Osteocyte (in vitro differentiated cells): ENCODE data around the gene PPP1R8. TPM values are rescaled to one million over a fixed set of nuclear protein-coding genes. Genes with fewer than 3 reads are reported as not detected.

Source experiments
- DNase-seq: peaks from one replicate; pipeline ENCODE4 v3.0.0; 2021; ENCODE audit warnings: mixed read lengths; ENCODE audit not compliant: unreplicated experiment; ENCODE audit errors: extremely low spot score
- H3K27ac Mint-ChIP-seq: one replicate; pipeline ENCODE4 v1.8.0; 2021; ENCODE audit warnings: mild to moderate bottlenecking, mixed read lengths; ENCODE audit not compliant: unreplicated experiment
- H3K27me3 Mint-ChIP-seq: one replicate; pipeline ENCODE4 v1.8.0; 2021; ENCODE audit warnings: mixed read lengths; ENCODE audit not compliant: unreplicated experiment
- H3K36me3 Mint-ChIP-seq: one replicate; pipeline ENCODE4 v1.8.0; 2021; ENCODE audit warnings: mixed read lengths; ENCODE audit not compliant: unreplicated experiment
- H3K4me1 Mint-ChIP-seq: one replicate; pipeline ENCODE4 v1.8.0; 2021; ENCODE audit warnings: mixed read lengths; ENCODE audit not compliant: unreplicated experiment
- H3K4me3 Mint-ChIP-seq: one replicate; pipeline ENCODE4 v1.8.0; 2021; ENCODE audit warnings: mild to moderate bottlenecking, moderate library complexity, mixed read lengths; ENCODE audit not compliant: unreplicated experiment
- H3K9me3 Mint-ChIP-seq: one replicate; pipeline ENCODE4 v1.8.0; 2021; ENCODE audit warnings: mixed read lengths; ENCODE audit not compliant: unreplicated experiment
- CTCF ChIP-seq: fragments of 200-600 bp; sonication (generic); IDR thresholded peaks from 2 replicates; pipeline ENCODE4 v1.5.0; 2021; ENCODE audit warnings: antibody characterized with exemption, mild to moderate bottlenecking, moderate library complexity
- total RNA-seq: library from RNA; stranded (reverse); gene quantifications from 2 replicates; pipeline ENCODE4 v1.2.1, GENCODE V29; 2021

The PPP1R8 gene
- total RNA-seq, 1 donor from 2014 or later = 49.6 TPM

GRCh38 chr1:27862671-27863537 lies 32.3 kb downstream of the PPP1R8 start:
- TF ChIP-seq CTCF = no peak
- Mint-ChIP-seq H3K4me1 (peaks cover 12% of the 10 kb centered on the region), H3K4me3 (no peak overlapping the region), H3K27ac (peak overlapping the region; percentile 40), H3K27me3 (no peaks in the 10 kb centered on the region), H3K9me3 (no peaks in the 10 kb centered on the region), H3K36me3 (no peaks in the 10 kb centered on the region)
- DNase-seq = no peak

GRCh38 chr1:27863538-27863915 lies 32.9 kb downstream of the PPP1R8 start:
- no peaks in the 10 kb centered on the region for H3K27me3 Mint-ChIP-seq
- H3K4me1 Mint-ChIP-seq = peaks cover 11% of the 10 kb centered on the region
- peak overlapping the region; percentile 40 for H3K27ac Mint-ChIP-seq
- no peaks in the 10 kb centered on the region for H3K9me3 Mint-ChIP-seq
- H3K36me3 Mint-ChIP-seq = no peaks in the 10 kb centered on the region
- H3K4me3 Mint-ChIP-seq = no peak overlapping the region
- no peak for DNase-seq
- TF ChIP-seq CTCF = no peak

GRCh38 chr1:27864264-27864895 lies 33.8 kb downstream of the PPP1R8 start:
- Mint-ChIP-seq H3K4me1 (peaks cover 11% of the 10 kb centered on the region), H3K9me3 (no peaks in the 10 kb centered on the region), H3K27ac (peak overlapping the region; percentile 66), H3K27me3 (no peaks in the 10 kb centered on the region), H3K36me3 (no peaks in the 10 kb centered on the region), H3K4me3 (no peak overlapping the region)
- no peak for TF ChIP-seq CTCF
- DNase-seq = no peak

- H3K9me3 Mint-ChIP-seq = no peaks in the 10 kb centered on the region
- H3K4me3 Mint-ChIP-seq = no peak overlapping the region
- peaks cover 11% of the 10 kb centered on the region for H3K4me1 Mint-ChIP-seq
- DNase-seq = no peak
- no peaks in the 10 kb centered on the region for H3K27me3 Mint-ChIP-seq
- H3K36me3 Mint-ChIP-seq = no peaks in the 10 kb centered on the region
- no peak for TF ChIP-seq CTCF
- H3K27ac Mint-ChIP-seq = no peak overlapping the region
These were observed 35.2 kb downstream of the PPP1R8 start for GRCh38 chr1:27865821-27866220.

- Mint-ChIP-seq H3K4me1 (peaks cover 13% of the 10 kb centered on the region), H3K36me3 (no peaks in the 10 kb centered on the region), H3K9me3 (no peaks in the 10 kb centered on the region), H3K27ac (no peak overlapping the region), H3K4me3 (no peak overlapping the region), H3K27me3 (no peaks in the 10 kb centered on the region)
- no peak for TF ChIP-seq CTCF
- DNase-seq = no peak
These were observed 38.0 kb downstream of the PPP1R8 start for GRCh38 chr1:27868556-27868931.
